B cell (primary cell): Measurements from ENCODE around the gene SLC37A4. TPM values are rescaled to one million over a fixed set of nuclear protein-coding genes. Genes with fewer than 3 reads are reported as not detected.
A peak's percentile ranks its signal among the peaks of the same experiment; 100 is the strongest.

Experiments
- ATAC-seq: fragments of 200-7000 bp; cut with Tn5 transposase; one replicate; pipeline ENCODE4 v1.10.0; 2021; ENCODE audit warnings: low read depth, mild to moderate bottlenecking, moderate number of reproducible peaks, moderate library complexity
- CTCF ChIA-PET: fragments of 350-600 bp; sonication (Branson Sonifier 250); formaldehyde crosslinking; loops from one replicate; lab custom pipeline; 2021; ENCODE audit warnings: antibody characterized with exemption, inconsistent platforms; lab: Charles Lee
- POLR2A ChIA-PET: fragments of 350-600 bp; sonication (Branson Sonifier 250); formaldehyde crosslinking; loops from one replicate; lab custom pipeline; 2021; ENCODE audit warnings: antibody characterized with exemption; lab: Charles Lee
- DNase-seq: peaks from one replicate; pipeline ENCODE4 v3.0.0; 2013
- H2AFZ ChIP-seq: 2 replicates; pipeline ENCODE4 v1.6.1; 2012; ENCODE audit warnings: mild to moderate bottlenecking, low read depth, low read length; ENCODE audit not compliant: insufficient read depth, poor library complexity, severe bottlenecking
- H3K27ac ChIP-seq, 2 donors: 1 replicate in 1 of 2; 2 replicates in 1 of 2; pipeline ENCODE4 v1.5.1; 2012 to 2013; ENCODE audit warnings: low read length in 2 of 2, mild to moderate bottlenecking in 2 of 2, moderate library complexity in 1 of 2
- H3K27me3 ChIP-seq, 4 experiments: fragments of 200-600 bp in 1 of 4; sonication (generic) in 1 of 4; replicated peaks in 1 of 4; 1 replicate in 2 of 4; 2 replicates in 2 of 4; pipeline versions ENCODE4 v1.6.1 to v1.7.0; 2013 to 2016; ENCODE audit warnings: low read length in 3 of 4, mild to moderate bottlenecking in 2 of 4, mixed read lengths in 1 of 4, moderate library complexity in 1 of 4; ENCODE audit not compliant: insufficient read depth in 4 of 4, control insufficient read depth in 3 of 4; ENCODE audit errors: control extremely low read depth in 1 of 4
- H3K36me3 ChIP-seq, 2 experiments: replicated peaks in 1 of 2; 1 replicate in 1 of 2; 2 replicates in 1 of 2; pipeline versions ENCODE4 v1.6.1 to v1.7.1; 2013; ENCODE audit warnings: low read length in 1 of 2; ENCODE audit not compliant: insufficient read depth in 2 of 2, control insufficient read depth in 1 of 2; ENCODE audit errors: control extremely low read depth in 1 of 2, extremely low read depth in 1 of 2
- H3K4me1 ChIP-seq, 2 donors: fragments of 200-600 bp in 1 of 2; sonication (generic) in 1 of 2; 1 replicate in 1 of 2; 2 replicates in 1 of 2; pipeline versions ENCODE4 v1.5.1 to v1.6.1; 2013 to 2017; ENCODE audit warnings: low read length in 2 of 2; ENCODE audit not compliant: control insufficient read depth in 2 of 2, insufficient read depth in 2 of 2
- H3K4me2 ChIP-seq: replicated peaks from 2 replicates; pipeline ENCODE3; 2012; ENCODE audit warnings: mild to moderate bottlenecking, low read depth, low read length; ENCODE audit not compliant: poor library complexity, severe bottlenecking
- H3K4me3 ChIP-seq, 5 experiments: fragments of 200-600 bp in 1 of 5; sonication (generic) in 1 of 5; 1 replicate in 3 of 5; 2 replicates in 2 of 5; pipeline versions ENCODE4 v1.5.1 to v1.7.0; 2011 to 2016; ENCODE audit warnings: low read length in 4 of 5, mild to moderate bottlenecking in 4 of 5, low read depth in 2 of 5, control low read depth in 1 of 5, moderate library complexity in 1 of 5; ENCODE audit not compliant: insufficient read depth in 1 of 5; ENCODE audit errors: control extremely low read depth in 1 of 5, extremely low read depth in 1 of 5
- H3K79me2 ChIP-seq: fragments of 200-600 bp; sonication (generic); one replicate; pipeline ENCODE4 v1.6.0; 2016; ENCODE audit warnings: low read length; ENCODE audit not compliant: control insufficient read depth, insufficient read depth
- H3K9ac ChIP-seq: fragments of 200-600 bp; sonication (generic); 2 replicates; pipeline ENCODE4 v1.6.1; 2017; ENCODE audit warnings: mild to moderate bottlenecking, low read length, moderate library complexity
- H3K9me3 ChIP-seq, 3 donors: one replicate each; pipeline versions ENCODE4 v1.6.1 to v1.7.1; 2013; ENCODE audit warnings: low read length in 2 of 3; ENCODE audit not compliant: control insufficient read depth in 2 of 3, insufficient read depth in 1 of 3; ENCODE audit errors: control extremely low read depth in 1 of 3
- H4K20me1 ChIP-seq: 2 replicates; pipeline ENCODE4 v1.6.0; 2012; ENCODE audit warnings: mild to moderate bottlenecking, low read length; ENCODE audit not compliant: insufficient read depth, control insufficient read depth, poor library complexity, severe bottlenecking
- H3K27ac Mint-ChIP-seq: one replicate; pipeline ENCODE4 v1.8.0; 2021; ENCODE audit warnings: mixed read lengths
- H3K27me3 Mint-ChIP-seq: one replicate; pipeline ENCODE4 v1.8.0; 2021; ENCODE audit warnings: mixed read lengths
- H3K4me1 Mint-ChIP-seq: one replicate; pipeline ENCODE4 v1.8.0; 2021; ENCODE audit warnings: mixed read lengths
- H3K4me3 Mint-ChIP-seq: one replicate; pipeline ENCODE4 v1.8.0; 2021; ENCODE audit warnings: mixed read lengths
- H3K9me3 Mint-ChIP-seq: one replicate; pipeline ENCODE4 v1.8.0; 2022; ENCODE audit warnings: mixed read lengths; ENCODE audit not compliant: insufficient read depth
- CTCF ChIP-seq: fragments of 200-600 bp; IDR thresholded peaks from one replicate; pipeline ENCODE4 v1.8.0; 2022; ENCODE audit warnings: antibody characterized with exemption, mild to moderate bottlenecking
- EZH2 ChIP-seq: IDR thresholded peaks from 2 replicates; pipeline ENCODE4 v1.6.1; 2012; ENCODE audit warnings: borderline replicate concordance, low read depth, mild to moderate bottlenecking, moderate library complexity, low read length; ENCODE audit not compliant: insufficient read depth, poor library complexity, severe bottlenecking
- WGBS: methylation state at CpG from one replicate; pipeline ENCODE4 v1.1.5; 2013; ENCODE audit warnings: missing lambda C conversion rate; ENCODE audit not compliant: insufficient coverage; 5-methylcytosine and 5-hydroxymethylcytosine counted together
- intact Hi-C: fragments of 100-400 bp; cut with micrococcal nuclease; formaldehyde crosslinking; loops from one replicate; pipeline ENCODE4 v1.10.0; 2022
- polyA plus RNA-seq: library from polyadenylated mRNA; depleted of rRNA; stranded (reverse); fragments of >200 nt; gene quantifications from 2 replicates; pipeline ENCODE4 v1.2.3, GENCODE V29; 2012
- total RNA-seq, 2 donors: library from RNA; stranded (reverse); fragments of 120-200 nt in 1 of 2; gene quantifications; 1 replicate in 1 of 2; 2 replicates in 1 of 2; pipeline versions ENCODE4 v1.2.3 to v1.2.4, GENCODE V29; 2013 to 2022

SLC37A4 gene
- total and polyA plus RNA-seq, 2 donors (not counting 1 experiment from before 2014, with no cell fraction given) = 14.3 to 26.3 TPM

- under 1% methylated on average over 48 of the region's 49 CpGs for WGBS
- no peaks in the 10 kb centered on the region for H3K9me3 ChIP-seq
- CTCF ChIA-PET = interaction anchor here (0.6 to 1.7 kb wide), 20 partner anchors 10 to 254 kb away, joined by 3 to 7 read pairs (median 3); partner anchors contain the start of genes C2CD2L, CBL, DPAGT1 and HINFP
- peaks cover 68% of the 10 kb centered on the region for H3K79me2 ChIP-seq
- peaks cover 3 to 29% of the 10 kb centered on the region in 2 experiments for H3K36me3 ChIP-seq
- no peaks in the 10 kb centered on the region for H4K20me1 ChIP-seq
- no peaks in the 10 kb centered on the region for H3K27me3 ChIP-seq
- H3K4me3 ChIP-seq = peak within 1 kb of the TSS; percentile 72 to 98 (median 96)
- Mint-ChIP-seq H3K27ac (peak within 1 kb of the TSS; percentile 98), H3K9me3 (no peaks in the 10 kb centered on the region), H3K27me3 (no peaks in the 10 kb centered on the region), H3K4me3 (peak within 1 kb of the TSS; percentile 100), H3K4me1 (peaks cover 38% of the 10 kb centered on the region)
- H3K4me2 ChIP-seq = peak within 1 kb of the TSS; percentile 89
- peak; percentile 96 for ATAC-seq
- peak within 1 kb of the TSS; percentile 97 for H2AFZ ChIP-seq
- POLR2A ChIA-PET = interaction anchor here (0.7 to 2.2 kb wide), 13 partner anchors 10 to 495 kb away, joined by 3 to 18 read pairs (median 8); partner anchors contain the start of genes ARCN1, C2CD2L, DPAGT1 and HMBS
- intact Hi-C loops = loop anchor here (1.0 kb wide), 8 partner anchors 10 to 130 kb away; partner anchors contain the start of genes HINFP, HMBS, HYOU1 and RPS25
- H3K4me1 ChIP-seq = peaks cover 15 to 28% of the 10 kb centered on the region in 2 donors
- TF ChIP-seq EZH2 (no peak), CTCF (no peak)
- H3K9ac ChIP-seq = peak within 1 kb of the TSS; percentile 95
- DNase-seq = peak; percentile 97
- peak within 1 kb of the TSS; percentile 88 to 92 for H3K27ac ChIP-seq
Observed at GRCh38 chr11:119067371-119068222, 36.9 kb upstream of the SLC37A4 start, which contains the start of gene VPS11. Gene VPS11, plus strand, starts transcription at chr11:119067818. Its CDS starts 6 bp downstream, at chr11:119067824.
